Endothelial cell of umbilical vein (primary cell): Measurements from ENCODE around the gene ADD1. TPM values are rescaled to one million over a fixed set of nuclear protein-coding genes. Genes with fewer than 3 reads are reported as not detected.
A peak's percentile ranks its signal among the peaks of the same experiment; 100 is the strongest.

ENCODE experiments used
- BruUV-seq: library from RNA; stranded (reverse); fragments of 400-500 nt; replicated peaks from 2 replicates; lab custom pipeline; 2021; lab: Mats Ljungman, UMichigan
- CTCF ChIA-PET: fragments of 300-600, 350-600 bp; sonication (Branson Sonifier 250); formaldehyde crosslinking; loops from one replicate; lab custom pipeline; 2021; ENCODE audit warnings: antibody characterized with exemption, inconsistent platforms; lab: Charles Lee
- POLR2A ChIA-PET: fragments of 300-600, 350-600 bp; sonication (Branson Sonifier 250); formaldehyde crosslinking; loops from one replicate; lab custom pipeline; 2021; ENCODE audit warnings: antibody characterized with exemption, inconsistent platforms; lab: Charles Lee
- DNase-seq: peaks from one replicate; pipeline ENCODE4 v3.0.0-alpha.2; 2011; ENCODE audit warnings: low read depth, low spot score
- FAIRE-seq: peaks from 2 replicates; lab custom pipeline; 2011; peaks lifted over from hg19 to GRCh38; lab: Jason Lieb, UNC
- H2AFZ ChIP-seq: 2 replicates; pipeline ENCODE4 v1.6.0; 2012; ENCODE audit warnings: low read depth, low read length, control low read depth, inconsistent platforms
- H3K27ac ChIP-seq: 2 replicates; pipeline ENCODE4 v1.5.1; 2011; ENCODE audit warnings: low read depth, mild to moderate bottlenecking, control low read depth, low read length, moderate library complexity; ENCODE audit not compliant: insufficient read depth
- H3K27me3 ChIP-seq, 2 experiments: 2 replicates each; pipeline versions ENCODE4 v1.6.0 to v1.6.1; 2011; ENCODE audit warnings: low read length in 2 of 2, mixed read lengths in 1 of 2; ENCODE audit not compliant: control insufficient read depth in 2 of 2, insufficient read depth in 2 of 2
- H3K36me3 ChIP-seq, 2 experiments: 2 replicates in 1 of 2; 3 replicates in 1 of 2; pipeline ENCODE4 v1.5.1; 2011; ENCODE audit warnings: low read length in 2 of 2, mild to moderate bottlenecking in 1 of 2, moderate library complexity in 1 of 2; ENCODE audit not compliant: control insufficient read depth in 2 of 2, insufficient read depth in 2 of 2; ENCODE audit errors: extremely low read depth in 1 of 2
- H3K4me1 ChIP-seq: 3 replicates; pipeline ENCODE4 v1.5.1; 2011; ENCODE audit warnings: mild to moderate bottlenecking, low read length; ENCODE audit not compliant: control insufficient read depth, insufficient read depth; ENCODE audit errors: extremely low read depth
- H3K4me2 ChIP-seq: 2 replicates; pipeline ENCODE4 v1.6.1; 2011; ENCODE audit warnings: low read length, control low read depth, mixed read lengths; ENCODE audit not compliant: insufficient read depth
- H3K4me3 ChIP-seq, 3 experiments: fragments of 200-600 bp in 1 of 3; sonication (generic), shearing (Covaris generic) in 1 of 3; replicated peaks in 1 of 3; 2 replicates each; pipeline ENCODE4 v1.5.1; 2011 to 2016; ENCODE audit warnings: control low read depth in 3 of 3, low read length in 3 of 3, mild to moderate bottlenecking in 2 of 3, inconsistent platforms in 1 of 3, low read depth in 1 of 3, moderate library complexity in 1 of 3; ENCODE audit not compliant: insufficient read depth in 1 of 3
- H3K79me2 ChIP-seq: 2 replicates; pipeline ENCODE4 v1.6.0; 2012; ENCODE audit warnings: low read length, inconsistent platforms; ENCODE audit not compliant: control insufficient read depth, insufficient read depth
- H3K9ac ChIP-seq: replicated peaks from 2 replicates; pipeline ENCODE3; 2011; ENCODE audit warnings: low read length, control low read depth; ENCODE audit not compliant: insufficient read depth; ENCODE audit errors: extremely low read depth
- H3K9me1 ChIP-seq: replicated peaks from 3 replicates; pipeline ENCODE4 v1.6.0; 2011; ENCODE audit warnings: mild to moderate bottlenecking, low read length; ENCODE audit not compliant: control insufficient read depth, insufficient read depth; ENCODE audit errors: extremely low read depth
- H3K9me3 ChIP-seq: replicated peaks from 2 replicates; pipeline ENCODE4 v1.5.1; 2012; ENCODE audit warnings: low read length, inconsistent platforms; ENCODE audit not compliant: control insufficient read depth, insufficient read depth
- H4K20me1 ChIP-seq: replicated peaks from 2 replicates; pipeline ENCODE3; 2011; ENCODE audit warnings: mild to moderate bottlenecking, low read length; ENCODE audit not compliant: control insufficient read depth, insufficient read depth; ENCODE audit errors: extremely low read depth
- EZH2 ChIP-seq: IDR thresholded peaks from 2 replicates; pipeline ENCODE4 v1.6.1; 2012; ENCODE audit warnings: borderline replicate concordance, low read depth, mild to moderate bottlenecking, moderate library complexity, low read length, inconsistent platforms; ENCODE audit not compliant: severe bottlenecking
- FOS ChIP-seq: IDR thresholded peaks from 2 replicates; pipeline ENCODE4 v1.6.1; 2011; ENCODE audit warnings: mild to moderate bottlenecking, low read length, moderate library complexity, borderline replicate concordance; ENCODE audit not compliant: insufficient read depth
- GATA2 ChIP-seq: IDR thresholded peaks from 2 replicates; pipeline ENCODE4 v1.7.0; 2011; ENCODE audit warnings: low read depth, mild to moderate bottlenecking, moderate library complexity, mixed read lengths, low read length; ENCODE audit not compliant: insufficient read length, insufficient read depth
- JUN ChIP-seq: IDR thresholded peaks from 2 replicates; pipeline ENCODE4 v1.6.1; 2011; ENCODE audit warnings: borderline replicate concordance, low read depth; ENCODE audit not compliant: insufficient read length, insufficient read depth
- MYC ChIP-seq: IDR thresholded peaks from one replicate; pipeline ENCODE4 v1.6.1; 2011; ENCODE audit warnings: mild to moderate bottlenecking, low read depth, low read length
- POLR2AphosphoS5 ChIP-seq: IDR thresholded peaks from 2 replicates; pipeline ENCODE4 v1.6.1; 2012; ENCODE audit warnings: low read depth, mild to moderate bottlenecking, control low read depth, low read length, moderate library complexity; ENCODE audit not compliant: insufficient read depth
- dilution Hi-C: fragments of 300-500 bp; cut with MboI; formaldehyde crosslinking; loops from one replicate; pipeline ENCODE4 v1.15.0; 2019; ENCODE audit warnings: low sequenced_read_pairs; ENCODE audit not compliant: extremely low pct_ligation_motif_present
- intact Hi-C: fragments of 100-400 bp; cut with micrococcal nuclease; formaldehyde crosslinking; loops from one replicate; pipeline ENCODE4 v1.10.0; 2022
- polyA plus RNA-seq, 4 experiments: library from polyadenylated mRNA; depleted of rRNA in 3 of 4; stranded (reverse) in 3 of 4; unstranded in 1 of 4; fragments of >200 nt; gene quantifications; 2 replicates each; pipeline versions ENCODE4 v1.2.1 to v1.2.3, GENCODE V29; 2011 to 2012; ENCODE audit warnings: missing spikeins in 1 of 4
- total RNA-seq: library from RNA; stranded (reverse); gene quantifications from 2 replicates; pipeline ENCODE4 v1.2.3, GENCODE V29; 2021

ADD1 gene
- total and polyA plus RNA-seq, 2 donors (not counting 3 experiments of a cell fraction or from before 2014, with no cell fraction given): 219 to 305 TPM

DNA sequence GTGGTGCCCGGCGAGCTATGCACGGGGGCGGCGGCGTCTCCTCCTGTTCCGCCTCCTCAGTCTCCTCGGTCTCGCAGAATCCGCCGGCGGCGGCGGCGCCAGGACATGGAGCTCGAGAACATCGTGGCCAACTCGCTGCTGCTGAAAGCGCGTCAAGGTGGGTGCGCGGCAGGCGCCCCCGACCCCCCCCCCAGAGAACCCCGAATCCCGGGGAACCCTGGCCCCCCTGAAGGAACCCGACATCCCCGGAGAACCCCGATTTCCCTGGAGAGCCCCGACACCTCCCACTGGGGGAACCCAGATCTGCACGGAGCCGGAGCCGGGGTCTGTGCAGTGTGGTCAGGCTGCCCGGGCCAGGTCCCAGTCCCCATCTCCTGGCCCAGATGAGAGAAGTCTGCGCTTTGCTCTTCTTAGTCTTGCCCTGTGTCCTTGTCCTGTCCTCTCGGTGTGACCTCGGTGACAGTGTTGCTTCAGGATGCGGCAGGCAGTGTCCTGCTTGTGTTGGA is 120.4 kb downstream of the ADD1 start:
- H3K9me3 ChIP-seq: no peaks in the 10 kb centered on the region
- peaks cover 2% of the 10 kb centered on the region for H4K20me1 ChIP-seq
- peak overlapping the region; percentile 97 for H3K4me2 ChIP-seq
- H3K4me1 ChIP-seq: peaks cover 27% of the 10 kb centered on the region
- POLR2A ChIA-PET: interaction anchor here (0.7 to 1.0 kb wide), 2 partner anchors 15 to 480 kb away, joined by 3 to 4 read pairs; no protein-coding TSS in a partner anchor
- no peak overlapping the region for H3K27ac ChIP-seq
- no TSS peak for BruUV-seq
- TF ChIP-seq FOS: no peak
- TF ChIP-seq GATA2: no peak
- intact Hi-C loops (loop anchor here (5.0 to 10.0 kb wide), 2 partner anchors 73 to 549 kb away; partner anchors contain the start of genes CFAP99 and ZFYVE28), dilution Hi-C loops (no loop called here)
- CTCF ChIA-PET: interaction anchor here (0.5 to 5.2 kb wide), 11 partner anchors 9 to 1152 kb away, joined by 3 to 28 read pairs (median 5); partner anchors contain the start of gene TNIP2
- FAIRE-seq (peak; percentile 37), DNase-seq (peak; percentile 62)
- peak overlapping the region; percentile 54 to 84 (median 73) for H3K4me3 ChIP-seq
- H3K9me1 ChIP-seq: no peaks in the 10 kb centered on the region
- H3K36me3 ChIP-seq: no peaks in the 10 kb centered on the region
- H3K79me2 ChIP-seq: peaks cover 35% of the 10 kb centered on the region
- H3K9ac ChIP-seq: peak overlapping the region; percentile 83
- H3K27me3 ChIP-seq: no peaks in the 10 kb centered on the region
- peak overlapping the region; percentile 97 for H2AFZ ChIP-seq

DNA sequence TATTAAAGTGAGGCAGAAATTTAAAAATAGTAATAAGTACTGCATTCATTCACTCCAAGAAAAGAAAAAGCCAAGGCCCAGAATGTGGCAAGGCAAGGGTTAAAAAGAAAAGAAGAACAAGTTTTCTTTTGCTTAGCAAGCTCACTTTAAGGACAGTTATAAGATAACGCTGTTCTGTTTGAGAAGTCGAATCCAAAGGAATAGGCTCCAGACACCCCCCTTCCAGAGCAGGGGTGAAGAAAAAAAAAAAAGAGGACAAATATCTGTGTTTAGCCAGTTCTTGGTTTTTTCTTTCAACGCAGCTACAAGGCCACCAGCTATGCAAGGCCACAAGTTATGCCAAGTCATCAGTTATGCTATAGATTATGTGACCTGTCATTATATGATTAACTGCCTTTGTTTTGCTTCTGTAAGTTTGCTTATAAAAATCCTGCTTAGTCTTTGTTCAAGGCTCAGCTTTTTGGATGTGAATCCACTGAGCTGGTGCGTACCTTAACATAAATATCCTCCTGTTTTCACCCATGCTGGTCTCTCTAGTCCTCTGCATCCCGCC is 121.1 kb downstream of the ADD1 start:
- CTCF ChIA-PET: interaction anchor here (2.7 to 5.2 kb wide), 2 partner anchors 11 to 13 kb away, joined by 9 to 28 read pairs; no protein-coding TSS in a partner anchor
- Histone ChIP-seq H3K36me3 (no peaks in the 10 kb centered on the region), H3K27ac (no peak overlapping the region), H3K9me3 (no peaks in the 10 kb centered on the region), H3K9ac (peak overlapping the region; percentile 83), H3K79me2 (peaks cover 29% of the 10 kb centered on the region), H3K27me3 (no peaks in the 10 kb centered on the region), H4K20me1 (no peaks in the 10 kb centered on the region), H3K9me1 (no peaks in the 10 kb centered on the region), H3K4me1 (peaks cover 26% of the 10 kb centered on the region), H2AFZ (no peak overlapping the region), H3K4me3 (peak overlapping the region in 1 of 3 experiments; percentile 84), H3K4me2 (peak overlapping the region; percentile 97)
- intact Hi-C loops (loop anchor here (5.0 to 10.0 kb wide), 2 partner anchors 73 to 550 kb away; partner anchors contain the start of genes CFAP99 and ZFYVE28), dilution Hi-C loops (no loop called here)
- no TSS peak for BruUV-seq
- no peak for TF ChIP-seq MYC
- no peak for TF ChIP-seq GATA2
- no peak for TF ChIP-seq JUN
- no peak for TF ChIP-seq POLR2AphosphoS5
- no peak for TF ChIP-seq FOS
- TF ChIP-seq EZH2: no peak
- POLR2A ChIA-PET: no interaction called here
- FAIRE-seq: peak; percentile 62
- DNase-seq: no peak
